Keratinocyte (primary cell): ENCODE measurements around the gene MCF2L2. TPM values are rescaled to one million over a fixed set of nuclear protein-coding genes. Genes with fewer than 3 reads are reported as not detected.
A peak's percentile ranks its signal among the peaks of the same experiment; 100 is the strongest.

Experiments
- DNase-seq: peaks from one replicate; pipeline ENCODE4 v3.0.0-alpha.2; 2011; ENCODE audit warnings: low read depth, missing footprints, low spot score
- FAIRE-seq: peaks from 2 replicates; lab custom pipeline; 2011; peaks lifted over from hg19 to GRCh38; lab: Jason Lieb, UNC
- H2AFZ ChIP-seq: 2 replicates; pipeline ENCODE4 v1.6.0; 2012; ENCODE audit warnings: low read length, control low read depth, inconsistent platforms; ENCODE audit not compliant: control insufficient read depth
- H3K27ac ChIP-seq: 2 replicates; pipeline ENCODE4 v1.5.1; 2011; ENCODE audit warnings: low read length; ENCODE audit not compliant: control insufficient read depth, insufficient read depth
- H3K27me3 ChIP-seq: 3 replicates; pipeline ENCODE4 v1.6.0; 2011; ENCODE audit warnings: low read length; ENCODE audit not compliant: control insufficient read depth, insufficient read depth; ENCODE audit errors: extremely low read depth
- H3K36me3 ChIP-seq, 2 experiments: 2 replicates in 1 of 2; 3 replicates in 1 of 2; pipeline ENCODE4 v1.5.1; 2011; ENCODE audit warnings: low read length in 2 of 2, mild to moderate bottlenecking in 1 of 2; ENCODE audit not compliant: control insufficient read depth in 2 of 2, insufficient read depth in 2 of 2; ENCODE audit errors: extremely low read depth in 1 of 2
- H3K4me1 ChIP-seq: 3 replicates; pipeline ENCODE4 v1.5.1; 2011; ENCODE audit warnings: low read length; ENCODE audit not compliant: control insufficient read depth, insufficient read depth; ENCODE audit errors: extremely low read depth
- H3K4me2 ChIP-seq: 3 replicates; pipeline ENCODE4 v1.6.0; 2011; ENCODE audit warnings: low read depth, low read length; ENCODE audit not compliant: control insufficient read depth, insufficient read depth; ENCODE audit errors: extremely low read depth
- H3K4me3 ChIP-seq, 3 experiments: fragments of 200-600 bp in 1 of 3; sonication (generic) in 1 of 3; 2 replicates in 2 of 3; 3 replicates in 1 of 3; pipeline ENCODE4 v1.5.1; 2011 to 2016; ENCODE audit warnings: low read length in 3 of 3, mild to moderate bottlenecking in 3 of 3, control low read depth in 2 of 3, inconsistent platforms in 1 of 3, low read depth in 1 of 3, mixed read lengths in 1 of 3, mixed run types in 1 of 3, moderate library complexity in 1 of 3; ENCODE audit not compliant: control insufficient read depth in 2 of 3, insufficient read depth in 2 of 3; ENCODE audit errors: extremely low read depth in 1 of 3
- H3K79me2 ChIP-seq: 2 replicates; pipeline ENCODE4 v1.6.0; 2012; ENCODE audit warnings: low read length; ENCODE audit not compliant: control insufficient read depth, insufficient read depth
- H3K9ac ChIP-seq: 3 replicates; pipeline ENCODE4 v1.6.0; 2011; ENCODE audit warnings: low read length; ENCODE audit not compliant: control insufficient read depth, insufficient read depth; ENCODE audit errors: extremely low read depth
- H3K9me1 ChIP-seq: 3 replicates; pipeline ENCODE4 v1.6.0; 2011; ENCODE audit warnings: low read length; ENCODE audit not compliant: control insufficient read depth, insufficient read depth; ENCODE audit errors: extremely low read depth
- H3K9me3 ChIP-seq: 2 replicates; pipeline ENCODE4 v1.5.1; 2012; ENCODE audit warnings: low read depth, low read length; ENCODE audit not compliant: control insufficient read depth
- H4K20me1 ChIP-seq: 3 replicates; pipeline ENCODE4 v1.6.0; 2011; ENCODE audit warnings: low read length; ENCODE audit not compliant: control insufficient read depth, insufficient read depth; ENCODE audit errors: extremely low read depth
- CTCF ChIP-seq, 3 experiments: IDR thresholded peaks in 1 of 3; conservative IDR thresholded peaks in 1 of 3; optimal IDR thresholded peaks in 1 of 3; 2 replicates in 2 of 3; 3 replicates in 1 of 3; pipeline versions ENCODE3 to v1.5.1; 2011; ENCODE audit warnings: low read length in 3 of 3, mild to moderate bottlenecking in 3 of 3, moderate library complexity in 2 of 3, control low read depth in 1 of 3, inconsistent platforms in 1 of 3; ENCODE audit not compliant: insufficient read depth in 2 of 3; ENCODE audit errors: extremely low read depth in 1 of 3
- EZH2 ChIP-seq: IDR thresholded peaks from one replicate; pipeline ENCODE4 v1.6.1; 2012; ENCODE audit warnings: inconsistent platforms, mild to moderate bottlenecking, low read length, moderate library complexity
- dilution Hi-C: fragments of 300-500 bp; cut with MboI; formaldehyde crosslinking; loops from one replicate; pipeline ENCODE4 v1.7.0; 2020; ENCODE audit warnings: low sequenced_read_pairs; ENCODE audit not compliant: extremely low pct_ligation_motif_present
- polyA plus RNA-seq, 5 experiments: library from polyadenylated mRNA; depleted of rRNA in 3 of 5; stranded (reverse) in 3 of 5; stranded (forward) in 1 of 5; unstranded in 1 of 5; fragments of >200 nt; gene quantifications; 1 replicate in 1 of 5; 2 replicates in 3 of 5; 3 replicates in 1 of 5; pipeline versions ENCODE4 v1.2.1 to v1.2.3, GENCODE V29; 2011 to 2012; ENCODE audit warnings: missing spikeins in 2 of 5, low read depth in 1 of 5, low replicate concordance in 1 of 5

MCF2L2 gene
- polyA plus RNA-seq, 1 donor (not counting 4 experiments of a cell fraction or from before 2014, with no cell fraction given), result 0.26 TPM

- Histone ChIP-seq H3K4me2 (peak overlapping the region; percentile 11), H2AFZ (no peak overlapping the region), H3K27ac (no peak overlapping the region), H3K79me2 (no peaks in the 10 kb centered on the region), H3K9me1 (no peaks in the 10 kb centered on the region), H4K20me1 (no peaks in the 10 kb centered on the region), H3K4me1 (peaks cover 14% of the 10 kb centered on the region), H3K4me3 (no peak overlapping the region), H3K9ac (no peak overlapping the region), H3K36me3 (no peaks in the 10 kb centered on the region), H3K9me3 (no peaks in the 10 kb centered on the region), H3K27me3 (no peaks in the 10 kb centered on the region)
- FAIRE-seq (peak; percentile 80), DNase-seq (no peak)
- TF ChIP-seq EZH2 (no peak), CTCF (optimal IDR thresholded peaks at IDR 0.05 in 1 of 3, IDR thresholded peaks at IDR 0.05 in 1 of 3, conservative IDR thresholded peaks at IDR 0.05 in 1 of 3; ENCODE audit: extremely low read depth in 1 of 3, insufficient read depth in 2 of 3, low read length in 3 of 3) (no peak)
- dilution Hi-C loops, result no loop called here
Measured at GRCh38 chr3:183312433-183312832, 116.0 kb downstream of the MCF2L2 start.

GRCh38 chr3:183310936-183311335, 117.5 kb downstream of the MCF2L2 start:
- H3K4me1 ChIP-seq, result peaks cover 15% of the 10 kb centered on the region
- H4K20me1 ChIP-seq, result no peaks in the 10 kb centered on the region
- no peaks in the 10 kb centered on the region for H3K27me3 ChIP-seq
- no peaks in the 10 kb centered on the region for H3K36me3 ChIP-seq
- FAIRE-seq, result no peak
- no peak overlapping the region for H3K27ac ChIP-seq
- no peaks in the 10 kb centered on the region for H3K79me2 ChIP-seq
- H3K4me2 ChIP-seq, result no peak overlapping the region
- dilution Hi-C loops, result no loop called here
- no peak for DNase-seq
- no peak overlapping the region for H3K4me3 ChIP-seq
- TF ChIP-seq EZH2 (no peak), CTCF (optimal IDR thresholded peaks at IDR 0.05 in 1 of 3, IDR thresholded peaks at IDR 0.05 in 1 of 3, conservative IDR thresholded peaks at IDR 0.05 in 1 of 3; ENCODE audit: extremely low read depth in 1 of 3, insufficient read depth in 2 of 3, low read length in 3 of 3) (no peak)
- no peak overlapping the region for H3K9ac ChIP-seq
- H3K9me3 ChIP-seq, result no peaks in the 10 kb centered on the region
- H3K9me1 ChIP-seq, result no peaks in the 10 kb centered on the region
- no peak overlapping the region for H2AFZ ChIP-seq
